ENCODE measurements around the gene RMC1.
"Not testable (repeated sequence)": the region's sequence is repeated elsewhere in the genome, so short reads cannot be mapped to it uniquely, and the experiment has no call there.

RMC1 gene

DNA sequence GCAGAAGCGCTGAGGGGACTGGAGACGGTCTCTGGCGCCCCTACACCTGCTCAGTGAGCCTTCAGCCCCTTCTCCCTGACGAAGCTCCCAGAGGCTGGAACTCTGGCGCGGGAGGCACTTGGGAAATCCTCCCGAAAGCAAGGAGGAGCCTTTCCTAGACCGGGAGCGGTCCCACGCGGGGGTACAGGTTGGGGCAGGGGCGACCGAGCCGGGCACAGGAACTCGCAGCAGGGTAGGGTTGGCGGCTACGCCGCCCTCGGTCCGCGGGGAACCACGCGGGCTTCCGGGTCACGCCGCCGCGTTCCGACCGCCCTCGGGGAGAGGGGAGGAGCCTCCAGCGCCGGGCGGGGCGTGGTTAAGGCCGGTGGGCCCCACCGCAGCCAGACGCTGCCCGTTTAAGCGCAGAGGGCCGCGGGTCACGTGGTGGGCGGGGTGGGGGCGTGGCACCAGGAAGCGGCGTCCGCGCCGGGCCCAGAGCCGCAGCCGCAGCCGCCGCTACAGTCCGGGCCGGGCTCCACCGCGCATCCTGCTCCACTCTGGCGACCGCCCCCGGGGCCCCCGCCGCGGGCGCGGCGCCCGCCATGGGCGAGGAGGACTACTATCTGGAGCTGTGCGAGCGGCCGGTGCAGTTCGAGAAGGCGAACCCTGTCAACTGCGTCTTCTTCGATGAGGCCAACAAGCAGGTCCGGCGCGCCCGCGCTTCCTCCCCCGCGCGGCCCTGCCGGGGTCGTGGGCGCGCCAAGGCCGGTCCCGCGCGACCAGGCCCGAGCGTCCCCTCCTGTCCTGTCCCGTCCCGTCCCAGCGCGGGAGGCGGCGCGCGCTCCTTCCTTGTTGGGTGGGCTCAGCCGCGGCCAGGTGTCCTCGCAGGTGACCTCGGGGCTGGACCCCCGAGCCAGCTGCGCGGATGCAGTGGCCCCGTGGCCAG lies at the start of gene RMC1:
Gene RMC1 (plus strand): TSS at position 474 of the 925 bp plus-strand sequence. CDS start 108 bp downstream, at position 582.
- peak; percentile 96 for DNase-seq (ENCODE audit: low read depth)

GRCh38 chr18:23453680-23454058 lies 49.6 kb upstream of the RMC1 start:
- DNase-seq (ENCODE audit: low read depth) = no peak

DNA sequence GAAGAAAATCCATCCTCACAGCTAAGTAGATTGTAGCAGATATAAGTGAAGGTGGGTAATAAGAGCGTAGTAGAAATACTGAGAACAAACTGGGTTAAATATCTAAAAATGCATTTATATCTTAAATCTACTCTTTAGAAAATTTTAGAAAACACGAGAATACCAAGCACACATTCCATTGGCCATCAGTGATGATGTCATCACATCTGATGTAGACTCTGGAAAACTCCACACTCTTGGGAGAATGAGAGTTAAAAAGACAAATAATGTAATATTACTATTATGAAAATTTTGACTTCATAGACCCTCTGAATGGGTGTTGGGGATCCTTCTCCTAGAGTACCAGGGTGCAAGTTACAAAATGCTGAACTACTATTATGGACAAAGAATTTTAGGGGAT lies 46.5 kb upstream of the RMC1 start:
- DNase-seq (ENCODE audit: low read depth) = no peak

GRCh38 chr18:23458830-23459529 lies 44.3 kb upstream of the RMC1 start:
- DNase-seq (ENCODE audit: low read depth) = no peak

DNA sequence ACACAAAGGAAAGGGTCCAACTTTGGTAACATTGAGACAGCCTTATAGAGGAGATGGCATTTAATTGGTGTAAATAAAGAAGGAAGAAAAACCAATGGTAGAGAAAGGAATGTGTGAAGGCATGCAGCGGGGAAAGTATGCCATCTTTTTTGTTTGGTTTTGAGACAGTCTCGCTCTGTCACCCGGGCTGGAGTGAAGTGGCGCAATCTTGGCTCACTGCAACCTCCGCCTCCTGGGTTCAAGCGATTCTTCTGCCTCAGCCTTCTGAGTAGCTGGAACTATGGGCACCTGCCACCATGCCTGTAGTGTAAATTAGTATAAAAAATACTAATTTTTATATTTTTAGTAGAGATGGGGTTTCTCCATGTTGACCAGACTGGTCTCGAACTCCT lies 43.8 kb upstream of the RMC1 start:
- no peak for DNase-seq (ENCODE audit: low read depth)

- DNase-seq (ENCODE audit: low read depth) = no peak
Observed at GRCh38 chr18:23460285-23461273, 42.7 kb upstream of the RMC1 start.

GRCh38 chr18:23462876-23463275 lies 40.4 kb upstream of the RMC1 start:
- no peak for DNase-seq (ENCODE audit: low read depth)

- no peak for DNase-seq (ENCODE audit: low read depth)
Observed at GRCh38 chr18:23468753-23469459, 34.4 kb upstream of the RMC1 start.

GRCh38 chr18:23470620-23471387 lies 32.5 kb upstream of the RMC1 start:
- DNase-seq (ENCODE audit: low read depth) = no peak

- DNase-seq (ENCODE audit: low read depth) = no peak
Observed at GRCh38 chr18:23471486-23471885, 31.8 kb upstream of the RMC1 start.

- no peak for DNase-seq (ENCODE audit: low read depth)
Observed at GRCh38 chr18:23479829-23480505, 23.3 kb upstream of the RMC1 start.

DNA sequence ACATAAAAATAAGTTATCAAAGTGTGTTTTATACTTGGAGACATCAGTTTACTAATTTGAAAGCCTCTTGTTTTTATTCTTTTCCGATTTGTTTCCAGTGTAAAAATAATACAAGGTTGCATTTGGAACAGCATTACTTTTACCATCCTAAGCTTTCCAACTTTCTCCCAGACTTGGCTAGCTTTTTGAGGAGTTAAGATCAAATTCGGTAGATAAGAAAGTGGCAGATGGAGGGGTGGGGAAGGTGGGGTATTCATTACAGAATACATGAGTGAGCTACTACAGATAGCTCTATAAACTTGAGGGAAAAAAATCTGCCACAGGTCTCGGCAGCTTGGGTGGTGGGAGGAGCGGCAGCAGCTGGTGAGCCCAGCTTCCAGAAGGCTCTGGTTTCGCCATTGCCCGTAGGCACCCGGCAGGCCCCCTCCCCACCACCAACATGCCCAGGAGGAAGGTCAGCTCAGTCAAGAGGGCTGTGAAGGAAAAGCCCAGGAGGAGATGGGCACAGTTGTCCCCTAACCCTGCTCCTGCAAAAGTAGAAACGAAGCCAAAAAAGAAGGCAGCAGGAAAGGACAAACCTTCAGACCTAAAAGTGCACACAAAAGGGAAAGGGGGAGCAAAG lies 18.6 kb upstream of the RMC1 start:
- DNase-seq (ENCODE audit: low read depth) = no peak

DNA sequence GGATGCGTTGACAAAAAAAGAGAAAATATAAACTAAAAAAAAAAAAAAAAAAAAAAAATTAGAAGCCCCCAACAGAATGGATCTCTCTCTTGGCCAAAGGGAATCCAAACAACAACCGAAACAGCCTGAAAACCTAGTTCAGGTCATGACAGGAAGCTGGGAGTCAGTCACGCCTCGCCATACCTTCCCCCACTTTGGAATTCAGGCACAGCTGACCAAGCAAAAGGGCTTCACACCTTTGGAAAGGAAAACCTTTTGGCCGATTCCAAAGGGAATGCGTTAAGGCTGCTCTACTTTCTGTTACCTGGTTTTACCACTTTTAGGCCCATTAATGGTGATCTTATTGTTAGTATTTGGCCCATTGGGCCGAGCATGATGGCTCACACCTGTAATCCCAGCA lies 17.9 kb upstream of the RMC1 start:
- no peak for DNase-seq (ENCODE audit: low read depth)

GRCh38 chr18:23487738-23488570 lies 15.4 kb upstream of the RMC1 start:
- peak; percentile 5 for DNase-seq (ENCODE audit: low read depth)

- not testable (repeated sequence) for DNase-seq (ENCODE audit: low read depth)
Observed at GRCh38 chr18:23489586-23489985, 13.7 kb upstream of the RMC1 start.

DNA sequence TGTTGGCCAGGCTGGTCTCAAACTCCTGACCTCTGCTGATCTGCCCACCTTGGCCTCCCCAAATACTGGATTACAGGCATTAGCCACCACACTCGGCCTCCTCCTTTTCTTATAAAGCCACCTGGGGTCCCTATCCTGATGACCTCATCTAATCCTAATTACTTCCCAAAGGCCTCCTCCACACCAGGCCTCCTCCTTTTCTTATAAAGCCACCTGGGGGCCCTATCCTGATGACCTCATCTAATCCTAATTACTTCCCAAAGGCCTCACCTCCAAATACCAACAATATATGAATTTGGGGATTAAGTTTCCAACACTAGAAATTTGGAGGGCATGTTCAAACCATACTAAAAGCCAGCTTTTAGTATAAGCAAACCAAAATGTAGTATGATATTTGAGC lies 9.7 kb upstream of the RMC1 start:
- no peak for DNase-seq (ENCODE audit: low read depth)

DNA sequence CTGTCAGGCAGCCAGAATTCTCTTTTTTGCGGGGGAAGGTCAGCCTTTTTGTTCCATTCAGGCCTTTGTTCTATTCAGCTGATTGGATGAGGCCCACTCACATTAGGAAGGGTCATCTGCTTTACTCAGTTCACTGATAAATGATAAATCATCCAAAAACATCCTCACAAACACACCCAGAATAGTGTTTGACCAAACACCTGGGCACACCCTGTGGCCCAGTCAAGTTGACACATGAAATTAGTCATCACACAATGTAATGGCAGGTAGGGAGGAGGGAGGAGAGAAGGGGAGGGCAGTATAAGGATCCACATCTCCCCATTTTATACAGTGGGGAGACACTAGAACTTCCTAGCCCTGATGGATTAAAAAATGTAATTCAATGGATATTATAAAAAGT lies 8.3 kb upstream of the RMC1 start:
- DNase-seq (ENCODE audit: low read depth) = no peak

GRCh38 chr18:23495723-23496440 lies 7.4 kb upstream of the RMC1 start:
- DNase-seq (ENCODE audit: low read depth) = no peak
